NCI-H2029 (cell line): ENCODE data around the gene MED23.

Source experiments
- DNase-seq: peaks from one replicate; lab custom pipeline; 2025; lab: John Stamatoyannopoulos, UW

MED23 gene

GRCh38 chr6:131640100-131640499, 12.1 kb upstream of the MED23 start:
- DNase-seq: no peak

GRCh38 chr6:131638013-131638412, 10.0 kb upstream of the MED23 start:
- no peak for DNase-seq

- no peak for DNase-seq
Measured at GRCh38 chr6:131636880-131637792, 9.1 kb upstream of the MED23 start, which contains the start of gene ENPP3. Gene ENPP3 (plus strand): TSS chr6:131637302. CDS start chr6:131637385, 83 bp downstream.

- no peak for DNase-seq
Measured at GRCh38 chr6:131635384-131636340, 7.6 kb upstream of the MED23 start.

GRCh38 chr6:131631625-131632289, 3.7 kb upstream of the MED23 start:
- no peak for DNase-seq

GRCh38 chr6:131629651-131630050, 1.6 kb upstream of the MED23 start:
- DNase-seq: no peak

- no peak for DNase-seq
Measured at GRCh38 chr6:131628726-131629125, 684 bp upstream of the MED23 start.

GRCh38 chr6:131615275-131615674, 12.8 kb downstream of the MED23 start:
- DNase-seq: no peak

- no peak for DNase-seq
Measured at GRCh38 chr6:131613296-131613925, 14.6 kb downstream of the MED23 start.

- no peak for DNase-seq
Measured at GRCh38 chr6:131602781-131603312, 25.2 kb downstream of the MED23 start.

- DNase-seq: no peak
Measured at GRCh38 chr6:131600716-131601115, 27.3 kb downstream of the MED23 start.

GRCh38 chr6:131597446-131597845, 30.6 kb downstream of the MED23 start:
- no peak for DNase-seq

GRCh38 chr6:131594074-131594473, 34.0 kb downstream of the MED23 start:
- DNase-seq: no peak

GRCh38 chr6:131592935-131593334, 35.1 kb downstream of the MED23 start:
- no peak for DNase-seq

- DNase-seq: no peak
Measured at GRCh38 chr6:131588643-131589042, 39.4 kb downstream of the MED23 start.

- no peak for DNase-seq
Measured at GRCh38 chr6:131587909-131588308, 40.1 kb downstream of the MED23 start.

GRCh38 chr6:131586543-131586942, 41.5 kb downstream of the MED23 start:
- DNase-seq: no peak

- DNase-seq: no peak
Measured at GRCh38 chr6:131581523-131581922, 46.5 kb downstream of the MED23 start.

GRCh38 chr6:131575834-131576478, 52.1 kb downstream of the MED23 start:
- no peak for DNase-seq

GRCh38 chr6:131574686-131575085, 53.4 kb downstream of the MED23 start:
- no peak for DNase-seq

- no peak for DNase-seq
Measured at GRCh38 chr6:131574133-131574532, 53.9 kb downstream of the MED23 start.
